ENCODE data around the gene ZNF700.
A peak's percentile ranks its signal among the peaks of the same experiment; 100 is the strongest.

ZNF700 gene

DNA sequence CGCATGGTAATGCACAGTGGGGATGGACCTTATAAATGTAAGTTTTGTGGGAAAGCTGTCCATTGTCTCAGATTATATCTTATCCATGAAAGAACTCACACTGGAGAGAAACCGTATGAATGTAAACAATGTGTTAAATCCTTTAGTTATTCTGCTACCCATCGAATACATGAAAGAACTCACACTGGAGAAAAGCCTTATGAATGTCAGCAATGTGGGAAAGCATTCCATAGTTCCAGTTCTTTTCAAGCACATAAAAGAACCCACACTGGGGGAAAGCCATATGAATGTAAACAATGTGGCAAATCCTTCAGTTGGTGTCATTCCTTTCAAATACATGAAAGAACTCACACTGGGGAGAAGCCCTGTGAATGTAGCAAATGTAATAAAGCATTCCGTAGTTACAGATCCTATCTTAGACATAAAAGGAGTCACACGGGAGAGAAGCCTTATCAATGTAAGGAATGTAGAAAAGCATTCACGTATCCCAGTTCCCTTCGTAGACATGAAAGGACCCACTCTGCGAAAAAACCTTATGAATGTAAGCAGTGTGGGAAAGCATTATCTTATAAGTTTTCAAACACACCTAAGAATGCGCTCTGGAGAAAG, 53.7 kb downstream of the ZNF700 start:
- TF ChIP-seq, protein P1, sequence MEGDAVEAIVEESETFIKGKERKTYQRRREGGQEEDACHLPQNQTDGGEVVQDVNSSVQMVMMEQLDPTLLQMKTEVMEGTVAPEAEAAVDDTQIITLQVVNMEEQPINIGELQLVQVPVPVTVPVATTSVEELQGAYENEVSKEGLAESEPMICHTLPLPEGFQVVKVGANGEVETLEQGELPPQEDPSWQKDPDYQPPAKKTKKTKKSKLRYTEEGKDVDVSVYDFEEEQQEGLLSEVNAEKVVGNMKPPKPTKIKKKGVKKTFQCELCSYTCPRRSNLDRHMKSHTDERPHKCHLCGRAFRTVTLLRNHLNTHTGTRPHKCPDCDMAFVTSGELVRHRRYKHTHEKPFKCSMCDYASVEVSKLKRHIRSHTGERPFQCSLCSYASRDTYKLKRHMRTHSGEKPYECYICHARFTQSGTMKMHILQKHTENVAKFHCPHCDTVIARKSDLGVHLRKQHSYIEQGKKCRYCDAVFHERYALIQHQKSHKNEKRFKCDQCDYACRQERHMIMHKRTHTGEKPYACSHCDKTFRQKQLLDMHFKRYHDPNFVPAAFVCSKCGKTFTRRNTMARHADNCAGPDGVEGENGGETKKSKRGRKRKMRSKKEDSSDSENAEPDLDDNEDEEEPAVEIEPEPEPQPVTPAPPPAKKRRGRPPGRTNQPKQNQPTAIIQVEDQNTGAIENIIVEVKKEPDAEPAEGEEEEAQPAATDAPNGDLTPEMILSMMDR (IDR thresholded peaks at IDR 0.05; ENCODE audit: low read depth, low read length) = no peak
- no peak for DNase-seq (ENCODE audit: low read depth in 2 of 2)
- no peak overlapping the region for H3K4me3 ChIP-seq (replicated peaks in 1 of 2; ENCODE audit: low read depth in 2 of 2, low read length in 2 of 2)

DNA sequence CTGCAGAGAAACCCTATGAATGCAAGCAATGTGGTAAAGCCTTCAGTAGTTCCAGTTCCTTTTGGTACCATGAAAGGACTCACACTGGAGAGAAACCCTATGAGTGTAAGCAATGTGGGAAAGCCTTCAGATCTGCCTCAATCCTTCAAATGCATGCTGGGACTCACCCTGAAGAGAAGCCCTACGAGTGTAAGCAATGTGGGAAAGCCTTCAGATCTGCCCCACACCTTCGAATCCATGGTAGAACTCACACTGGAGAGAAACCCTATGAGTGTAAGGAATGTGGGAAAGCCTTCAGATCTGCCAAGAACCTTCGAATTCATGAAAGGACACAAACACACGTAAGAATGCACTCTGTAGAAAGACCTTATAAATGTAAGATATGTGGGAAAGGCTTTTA, 54.6 kb downstream of the ZNF700 start:
- TF ChIP-seq, protein P1 (IDR thresholded peaks at IDR 0.05; ENCODE audit: low read depth, low read length) = no peak
- H3K4me3 ChIP-seq (replicated peaks in 1 of 2; ENCODE audit: low read depth in 2 of 2, low read length in 2 of 2) = no peak overlapping the region
- no peak for DNase-seq (ENCODE audit: low read depth in 2 of 2)

DNA sequence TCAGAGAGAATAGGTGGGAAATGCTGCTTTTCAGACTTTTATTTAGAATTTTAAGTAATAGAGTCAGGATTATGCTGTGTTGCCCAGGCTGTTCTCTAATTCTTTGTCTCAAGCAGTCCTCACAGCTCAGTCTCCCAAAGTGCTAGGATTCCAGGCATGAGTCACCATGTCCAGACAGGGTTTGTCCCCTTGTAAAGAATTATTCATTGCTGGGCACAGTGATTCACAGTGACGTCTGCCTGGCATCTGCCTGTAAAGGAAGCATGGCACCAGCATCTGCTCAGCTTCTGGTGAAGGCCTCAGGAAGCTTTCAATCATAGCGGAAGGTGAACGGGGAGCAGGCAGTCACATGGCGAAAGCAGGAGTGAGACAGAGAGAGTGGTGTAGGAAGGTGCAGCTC, 57.6 kb downstream of the ZNF700 start:
- peak in 1 of 2 donors; percentile 67 for DNase-seq (ENCODE audit: low read depth in 2 of 2)
- H3K4me3 ChIP-seq (replicated peaks in 1 of 2; ENCODE audit: low read depth in 2 of 2, low read length in 2 of 2) = no peak overlapping the region
- TF ChIP-seq, protein P1 (IDR thresholded peaks at IDR 0.05; ENCODE audit: low read depth, low read length) = no peak

DNA sequence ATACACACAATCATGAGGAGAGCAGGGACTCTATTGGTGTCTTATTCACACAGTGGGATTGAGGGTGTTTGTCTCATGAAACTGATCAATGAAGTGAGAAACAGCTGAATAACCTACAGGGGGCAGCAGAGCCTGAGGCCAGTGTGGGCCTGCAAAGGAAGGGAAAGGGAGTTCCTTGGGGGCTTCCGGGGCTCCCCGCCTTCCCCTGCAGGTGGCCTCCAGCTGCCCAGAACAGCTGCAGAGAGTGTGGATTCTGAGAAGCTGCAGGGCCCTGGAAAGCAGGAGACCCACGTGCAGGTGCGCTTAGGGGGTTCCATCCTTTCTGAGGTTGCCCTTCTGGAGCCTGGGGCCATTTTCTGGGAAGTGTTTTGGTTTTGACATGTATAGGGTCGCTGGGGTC, 60.1 kb downstream of the ZNF700 start:
- DNase-seq (ENCODE audit: low read depth in 2 of 2) = no peak
- no peak overlapping the region for H3K4me3 ChIP-seq (replicated peaks in 1 of 2; ENCODE audit: low read depth in 2 of 2, low read length in 2 of 2)
- TF ChIP-seq, protein P1 (IDR thresholded peaks at IDR 0.05; ENCODE audit: low read depth, low read length) = peak; percentile 9

DNA sequence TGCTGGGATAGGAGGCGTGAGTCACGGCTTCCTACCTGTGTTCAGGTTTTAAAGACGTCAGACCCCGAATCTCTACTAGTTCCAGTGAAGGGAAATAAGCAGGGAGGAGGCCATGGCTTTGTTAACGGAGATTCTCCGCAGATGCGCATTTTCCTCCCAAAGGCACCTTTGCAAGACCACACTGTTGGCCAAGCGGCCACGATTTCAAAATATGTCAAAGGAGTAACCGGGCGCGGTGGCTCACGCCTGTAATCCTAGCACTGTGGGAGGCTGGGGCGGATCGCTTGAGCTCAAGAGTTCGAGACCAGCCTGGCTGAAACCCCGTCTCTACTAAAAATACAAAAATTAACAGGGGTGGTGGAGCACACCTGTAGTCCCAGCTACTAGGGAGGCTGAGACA, 61.8 kb downstream of the ZNF700 start:
- TF ChIP-seq, protein P1 (IDR thresholded peaks at IDR 0.05; ENCODE audit: low read depth, low read length) = no peak
- DNase-seq (ENCODE audit: low read depth in 2 of 2) = no peak
- no peak overlapping the region for H3K4me3 ChIP-seq (replicated peaks in 1 of 2; ENCODE audit: low read depth in 2 of 2, low read length in 2 of 2)

DNA sequence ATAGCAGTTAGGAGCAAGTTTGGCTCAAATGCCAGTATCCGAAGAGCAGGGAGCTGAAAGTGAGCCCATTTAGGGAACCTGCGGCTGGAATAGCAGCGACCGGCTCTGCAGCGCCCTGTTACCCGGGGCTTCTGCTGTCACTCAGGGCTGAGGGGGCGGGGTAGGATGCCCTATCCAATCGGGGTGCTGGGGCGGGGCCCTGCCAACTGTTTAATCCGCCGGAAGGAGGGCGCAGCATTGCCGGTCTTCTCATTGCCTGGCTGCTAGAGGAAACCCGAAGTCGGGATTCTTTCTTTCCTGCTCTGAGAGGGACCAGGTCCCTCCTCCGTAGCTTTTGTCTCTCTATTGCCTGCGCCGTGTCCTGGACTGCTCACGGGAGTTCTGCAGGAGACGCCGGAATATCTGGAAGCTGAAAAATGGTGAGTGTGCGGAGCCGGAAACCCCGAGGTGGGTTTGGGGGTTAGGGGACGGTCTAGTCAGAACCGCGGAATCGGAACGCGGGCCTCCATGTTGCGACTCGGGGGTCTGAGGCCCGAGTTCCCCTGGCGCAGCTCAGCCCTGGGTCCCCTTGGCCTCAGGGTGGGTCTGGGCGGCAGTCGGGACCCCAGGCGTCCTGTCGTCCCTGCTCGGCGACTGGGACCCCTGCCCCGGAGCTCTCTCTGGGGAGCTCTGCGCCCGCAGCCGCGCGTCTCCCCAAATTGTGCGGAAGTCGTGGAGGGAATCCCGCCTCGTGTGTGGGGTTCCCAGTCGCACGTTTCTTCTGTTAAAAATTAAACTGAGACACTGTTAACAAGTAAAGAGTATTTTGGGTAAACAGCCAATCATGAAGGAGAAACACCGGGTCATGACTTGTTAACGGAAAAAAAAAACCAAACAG, 62.7 kb downstream of the ZNF700 start:
- H3K4me3 ChIP-seq (replicated peaks in 1 of 2; ENCODE audit: low read depth in 2 of 2, low read length in 2 of 2) = peak overlapping the region; percentile 65 to 88
- DNase-seq (ENCODE audit: low read depth in 2 of 2) = peak; percentile 94
- TF ChIP-seq, protein P1 (IDR thresholded peaks at IDR 0.05; ENCODE audit: low read depth, low read length) = no peak
